ENCODE results near the gene LHX3.

LHX3 gene

GRCh38 chr9:136204838-136205706 lies at the start of gene LHX3:
LHX3 (minus strand) TSS chr9:136205128; CDS start chr9:136205012, 116 bp downstream.
- no peak for DNase-seq (ENCODE audit: low spot score)

DNA sequence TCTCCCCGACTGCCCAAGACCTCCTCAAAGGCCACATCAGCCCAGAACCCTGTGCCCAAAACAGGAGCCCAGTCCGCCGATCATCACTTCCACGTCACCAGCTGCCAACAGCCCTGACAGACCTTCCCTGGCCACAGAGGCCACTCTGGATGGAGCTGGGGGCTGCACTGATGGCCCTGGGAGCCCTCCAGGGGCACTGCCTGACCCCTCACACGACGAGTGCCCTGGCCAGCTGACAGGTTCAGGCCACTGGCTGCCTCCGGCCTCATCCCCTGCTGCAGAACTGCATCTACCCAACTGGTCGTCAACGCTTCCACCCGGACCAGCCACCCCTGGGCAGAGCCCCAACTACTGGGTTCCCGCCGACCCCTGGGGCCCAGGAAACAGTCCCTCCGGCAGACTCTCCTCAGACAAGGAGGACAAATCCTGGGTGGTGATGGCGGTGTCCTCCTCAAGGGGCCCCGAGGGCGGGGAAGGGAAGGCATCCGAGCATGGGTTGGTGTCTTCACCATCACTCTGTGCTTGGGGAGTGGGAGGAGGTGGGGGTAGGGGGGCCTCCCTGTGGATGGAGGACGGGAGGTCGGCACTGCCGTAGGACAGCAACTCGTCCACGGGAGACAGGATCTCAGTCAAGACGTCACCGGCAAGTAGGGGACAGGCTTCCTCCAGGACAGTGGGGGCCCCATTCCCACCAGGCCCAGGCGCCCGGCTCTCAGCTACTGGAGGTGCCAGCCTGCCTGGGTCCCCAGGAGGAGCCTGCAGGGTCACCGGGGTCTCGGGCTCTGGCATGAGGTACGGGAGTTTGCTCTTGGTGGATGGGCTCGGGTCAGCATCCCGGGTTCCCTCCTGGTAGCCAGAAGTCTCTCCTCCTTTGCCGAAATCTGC lies 48.6 kb upstream of the LHX3 start:
- no peak for DNase-seq (ENCODE audit: low spot score)

- no peak for DNase-seq (ENCODE audit: low spot score)
Measured at GRCh38 chr9:136252846-136253245, 47.9 kb upstream of the LHX3 start.

DNA sequence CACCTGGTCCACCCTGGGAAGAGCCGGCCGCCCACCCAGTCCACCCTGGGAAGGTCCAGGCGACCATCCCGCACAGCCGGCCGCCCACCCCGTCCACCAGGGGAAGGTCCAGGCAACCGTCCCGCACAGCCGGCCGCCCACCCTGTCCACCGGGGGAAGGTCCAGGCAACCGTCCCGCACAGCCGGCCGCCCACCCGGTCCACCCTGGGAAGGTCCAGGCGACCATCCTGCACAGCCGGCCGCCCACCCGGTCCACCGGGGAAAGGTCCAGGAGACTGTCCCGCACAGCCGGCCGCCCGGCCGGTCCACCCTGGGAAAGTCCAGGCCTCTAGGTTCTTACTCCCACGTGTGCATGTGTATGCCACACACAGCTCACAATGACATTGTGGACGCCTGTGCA lies 47.4 kb upstream of the LHX3 start:
- no peak for DNase-seq (ENCODE audit: low spot score)

GRCh38 chr9:136251264-136252115 lies 46.6 kb upstream of the LHX3 start:
- no peak for DNase-seq (ENCODE audit: low spot score)

DNA sequence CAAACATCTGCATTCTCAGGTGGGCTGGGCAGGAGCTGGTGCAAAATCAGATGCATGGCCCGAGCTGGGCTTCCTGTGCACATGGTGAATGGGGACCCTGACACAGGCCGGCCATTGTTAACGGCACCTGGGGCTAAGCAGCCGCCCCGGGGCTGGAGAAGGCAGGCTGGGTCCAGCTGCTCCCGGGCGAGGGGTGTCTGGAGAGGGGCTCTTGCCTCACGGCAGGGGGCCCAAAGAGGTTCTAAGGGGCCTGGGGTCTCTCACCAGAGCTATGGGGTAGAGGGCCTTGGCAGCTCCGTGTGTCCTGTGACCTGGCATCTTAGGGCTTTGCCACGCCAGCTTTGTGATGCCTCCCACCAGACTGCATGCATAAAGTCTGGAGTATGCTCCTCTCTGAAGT lies 45.7 kb upstream of the LHX3 start:
- no peak for DNase-seq (ENCODE audit: low spot score)

- DNase-seq (ENCODE audit: low spot score), result no peak
Measured at GRCh38 chr9:136249877-136250559, 45.1 kb upstream of the LHX3 start.

- no peak for DNase-seq (ENCODE audit: low spot score)
Measured at GRCh38 chr9:136248951-136249876, 44.3 kb upstream of the LHX3 start.

DNA sequence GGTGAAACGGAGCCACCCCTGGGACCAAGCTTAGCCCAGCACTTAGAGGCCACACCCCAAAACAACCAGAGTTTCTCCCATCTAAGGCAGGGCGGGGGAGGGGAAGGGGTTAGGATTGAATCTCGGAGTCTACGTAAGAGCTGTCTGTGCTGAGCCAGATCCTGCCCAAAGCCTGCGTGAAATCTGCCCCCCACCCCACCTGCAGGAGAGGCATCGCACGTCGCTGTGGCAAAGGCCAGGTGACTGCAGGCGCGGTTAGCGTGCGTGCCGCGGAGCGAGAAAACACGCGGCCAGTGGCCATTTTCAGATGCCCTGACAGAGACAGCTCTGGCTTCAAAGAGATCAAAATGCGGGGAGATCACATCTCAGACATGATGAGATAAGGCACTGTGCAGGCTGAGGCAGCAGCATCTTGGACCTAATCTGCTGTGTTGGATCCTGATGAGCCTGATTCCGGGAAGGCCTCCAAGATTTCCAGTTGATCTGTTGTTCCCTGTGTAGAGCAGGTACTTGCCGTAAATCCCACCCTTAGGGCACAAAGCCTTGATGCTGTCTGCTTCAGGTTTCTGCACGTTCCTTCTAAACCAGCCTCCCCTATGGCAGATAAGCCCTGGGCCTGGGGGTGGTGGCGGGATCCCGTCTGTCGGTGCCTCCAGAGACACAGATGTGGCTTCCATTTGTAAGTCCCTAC lies 43.2 kb upstream of the LHX3 start:
- no peak for DNase-seq (ENCODE audit: low spot score)

DNA sequence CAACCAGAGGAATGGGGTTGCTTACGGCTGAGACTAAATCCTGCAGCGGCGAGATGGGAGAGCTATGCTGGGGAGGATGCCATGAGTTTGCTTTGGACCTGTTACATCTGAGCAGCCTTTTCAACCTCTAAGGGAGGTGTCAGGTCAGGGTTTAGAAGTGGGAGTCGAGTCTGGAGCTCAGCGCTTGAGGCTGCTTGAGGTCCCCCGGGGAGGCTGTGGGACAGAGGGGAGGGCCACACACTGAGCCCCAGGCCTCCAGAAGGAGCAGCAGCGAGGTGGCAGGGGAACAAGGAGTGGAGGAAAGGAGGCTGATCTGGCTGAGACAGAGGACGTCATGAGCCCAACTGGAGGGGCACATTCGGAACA lies 42.6 kb upstream of the LHX3 start:
- no peak for DNase-seq (ENCODE audit: low spot score)

DNA sequence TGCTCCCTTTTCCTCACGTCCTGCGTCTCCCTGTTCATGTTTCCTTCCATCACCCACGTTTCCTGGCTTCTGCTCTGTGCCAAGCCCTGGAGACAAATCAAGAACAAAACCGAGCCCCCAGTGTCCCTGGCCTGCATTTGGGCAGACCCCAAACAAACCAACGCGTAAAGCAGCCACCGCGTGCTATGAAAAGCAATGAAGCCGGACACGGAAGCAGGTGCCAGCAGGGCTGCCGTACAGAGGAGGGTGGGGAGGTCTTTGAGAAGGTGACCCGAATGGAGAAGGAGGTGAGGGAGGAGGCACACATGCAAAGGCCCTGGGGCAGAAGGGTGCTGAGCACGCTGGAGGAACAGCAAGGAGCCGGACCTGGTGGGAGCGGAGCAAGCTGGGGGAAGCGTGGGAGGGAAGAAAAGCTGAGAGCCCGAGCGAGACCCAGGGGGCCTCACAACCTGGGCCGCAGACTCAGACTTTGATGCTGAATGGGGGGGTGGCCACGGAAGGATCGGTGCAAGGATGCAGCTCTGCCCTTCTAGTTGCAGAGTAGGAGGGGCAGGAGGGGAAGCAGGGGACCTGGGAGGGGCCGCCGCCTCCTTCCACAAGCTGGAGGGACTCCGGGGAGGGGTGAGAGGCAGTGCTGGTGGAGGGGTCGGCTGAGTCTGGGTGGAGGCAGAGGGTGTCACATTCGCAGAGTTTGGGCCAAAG lies 42.1 kb upstream of the LHX3 start:
- DNase-seq (ENCODE audit: low spot score), result no peak

DNA sequence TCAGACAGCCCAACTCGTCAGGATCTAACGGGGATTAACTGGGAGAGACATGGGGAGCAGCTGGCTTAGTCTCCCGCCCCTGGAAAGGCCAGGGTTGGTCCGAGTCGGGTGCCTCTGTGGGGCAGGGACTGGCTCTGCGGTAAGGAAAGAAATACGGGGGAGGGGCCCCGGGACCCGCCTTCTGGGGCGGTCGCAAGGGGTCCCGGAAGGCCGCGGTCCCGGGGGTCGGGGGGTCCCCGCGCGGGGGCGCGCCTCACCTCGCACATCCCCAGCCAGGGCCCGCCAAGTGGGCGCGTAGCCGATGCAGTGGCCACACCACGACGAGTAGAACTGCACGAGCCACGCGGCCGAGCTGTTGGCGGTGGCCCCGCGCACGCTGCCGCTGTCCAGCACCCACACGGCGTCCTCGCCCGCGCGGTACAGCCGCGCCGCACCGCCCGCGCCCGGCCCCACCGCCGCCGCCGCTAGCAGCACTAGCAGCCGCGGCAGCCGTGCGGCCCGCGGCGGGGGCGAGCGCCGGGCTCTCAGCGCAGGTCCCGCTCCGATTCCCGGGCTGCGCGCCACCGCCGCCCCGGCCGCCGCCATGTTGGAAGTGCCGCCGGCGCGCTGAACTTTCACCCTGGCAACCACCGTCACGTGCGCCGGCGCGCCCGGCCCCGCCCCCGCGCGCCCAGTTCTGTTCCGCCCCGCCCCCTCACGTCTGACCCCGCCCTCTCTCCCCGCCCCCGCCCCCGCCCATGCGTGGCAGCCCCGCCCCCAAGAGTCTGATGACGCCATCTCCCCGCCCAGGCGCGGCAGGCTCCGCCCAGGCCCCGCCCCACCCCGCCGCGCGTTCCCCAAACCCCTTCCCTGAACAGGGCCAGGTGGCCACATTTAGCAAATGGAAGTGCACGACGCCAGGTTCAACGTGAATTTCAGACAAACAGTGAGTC lies 40.6 kb upstream of the LHX3 start, which contains the start of gene QSOX2:
Gene QSOX2 (minus strand): TSS at position 594 of the 932 bp plus-strand sequence. CDS start 9 bp downstream, at position 585.
- peak; percentile 76 for DNase-seq (ENCODE audit: low spot score)

DNA sequence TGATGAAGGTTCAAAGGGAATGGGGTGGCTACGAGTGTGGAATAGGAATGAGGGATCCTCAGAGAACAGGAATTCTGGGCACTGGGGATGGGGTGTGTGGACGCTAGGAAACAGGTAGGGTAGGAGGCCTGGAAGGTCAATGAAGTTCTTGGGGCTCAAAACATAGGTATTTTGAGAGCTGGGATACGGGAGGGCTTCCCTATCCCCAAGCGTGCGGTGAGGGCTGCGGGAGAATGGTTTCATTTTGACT lies 40.0 kb upstream of the LHX3 start:
- DNase-seq (ENCODE audit: low spot score), result no peak

GRCh38 chr9:136244122-136244968 lies 39.4 kb upstream of the LHX3 start:
- DNase-seq (ENCODE audit: low spot score), result peak; percentile 46

DNA sequence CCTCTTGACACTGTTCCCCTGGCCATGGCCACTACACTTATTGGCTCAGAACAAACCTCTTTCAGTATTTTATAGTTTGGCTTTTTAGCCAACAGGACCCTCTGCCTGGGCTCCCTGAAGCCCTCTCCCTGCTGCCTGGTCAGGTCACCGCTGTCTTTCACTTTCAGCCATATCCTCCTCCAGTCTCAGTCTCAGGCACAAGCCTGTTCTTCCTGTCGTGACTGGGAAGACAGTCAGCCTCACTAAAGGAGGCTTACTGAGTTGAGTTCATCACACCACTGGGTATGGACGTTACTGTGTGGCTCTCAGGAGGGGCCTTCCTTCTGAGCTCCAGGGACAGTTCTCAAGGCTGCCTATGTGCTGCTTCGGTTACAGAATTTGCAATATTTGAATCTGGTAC lies 38.7 kb upstream of the LHX3 start:
- DNase-seq (ENCODE audit: low spot score), result no peak

DNA sequence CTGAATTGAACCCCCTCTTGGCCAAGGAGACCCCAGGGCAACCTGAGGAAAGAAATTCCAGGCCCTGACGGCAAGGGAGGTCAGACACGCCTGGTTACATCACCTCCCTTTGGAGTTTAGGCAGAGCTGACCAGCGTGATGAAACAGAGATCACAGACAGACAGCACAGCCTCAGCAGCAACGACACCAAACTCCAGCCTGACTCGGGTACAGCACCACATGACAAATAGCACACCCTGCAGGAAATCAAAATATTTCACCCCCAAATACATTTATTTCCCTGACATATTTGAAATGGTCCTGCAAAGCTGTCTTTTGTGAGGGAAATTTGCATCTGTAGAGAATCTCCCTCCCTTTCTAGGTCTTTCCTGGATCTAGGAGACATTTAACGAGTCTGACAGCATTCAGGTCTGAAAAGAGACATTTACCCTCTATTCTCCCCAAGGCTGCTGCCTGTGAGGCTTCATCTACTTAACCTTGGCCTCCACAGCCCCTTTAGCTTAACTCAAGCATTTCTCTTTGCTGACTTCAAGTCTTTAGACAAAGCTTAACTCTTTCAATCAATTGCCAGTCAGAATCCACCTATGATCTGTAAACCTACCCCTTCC lies 38.1 kb upstream of the LHX3 start:
- no peak for DNase-seq (ENCODE audit: low spot score)

- no peak for DNase-seq (ENCODE audit: low spot score)
Measured at GRCh38 chr9:136242248-136242647, 37.3 kb upstream of the LHX3 start.
